IMR-90 (cell line): ENCODE measurements around the gene GABRD.

Source experiments
- BHLHE40 ChIP-seq: fragments of 150-350 bp; IDR thresholded peaks from 2 replicates; pipeline ENCODE4 v1.6.1; 2016; ENCODE audit warnings: mild to moderate bottlenecking, low read depth, low read length
- CEBPB ChIP-seq: IDR thresholded peaks from 2 replicates; pipeline ENCODE4 v1.6.1; 2012; ENCODE audit warnings: low read depth, low read length, improper control_type of control experiment
- CHD1 ChIP-seq: IDR thresholded peaks from 2 replicates; pipeline ENCODE4 v1.6.1; 2012; ENCODE audit warnings: low read depth, low read length, improper control_type of control experiment
- FOS ChIP-seq: fragments of 150-350 bp; IDR thresholded peaks from 2 replicates; pipeline ENCODE4 v1.6.1; 2016; ENCODE audit warnings: low read depth, low read length
- MAFK ChIP-seq: IDR thresholded peaks from 2 replicates; pipeline ENCODE4 v1.6.1; 2012; ENCODE audit warnings: low read depth, low read length, improper control_type of control experiment
- MXI1 ChIP-seq: IDR thresholded peaks from 2 replicates; pipeline ENCODE4 v1.6.1; 2012; ENCODE audit warnings: low read depth, mild to moderate bottlenecking, low read length, moderate library complexity, borderline replicate concordance
- POLR2A ChIP-seq: IDR thresholded peaks from 2 replicates; pipeline ENCODE4 v1.6.1; 2012; ENCODE audit warnings: mild to moderate bottlenecking, low read depth, low read length
- RAD21 ChIP-seq: IDR thresholded peaks from 2 replicates; pipeline ENCODE4 v1.6.1; 2012; ENCODE audit warnings: low read length, improper control_type of control experiment
- RCOR1 ChIP-seq: IDR thresholded peaks from 2 replicates; pipeline ENCODE4 v1.6.1; 2012; ENCODE audit warnings: mild to moderate bottlenecking, low read length, improper control_type of control experiment; ENCODE audit not compliant: insufficient replicate concordance
- RFX5 ChIP-seq: IDR thresholded peaks from 2 replicates; pipeline ENCODE4 v1.8.0; 2012; ENCODE audit warnings: low read depth, mild to moderate bottlenecking, low read length, moderate library complexity
- SMC3 ChIP-seq: fragments of 150-350 bp; IDR thresholded peaks from 2 replicates; pipeline ENCODE4 v1.6.1; 2016; ENCODE audit warnings: low read depth, mild to moderate bottlenecking, antibody characterized with exemption, low read length, moderate library complexity
- TF ChIP-seq, protein P1 (sequence below): conservative IDR thresholded peaks from 2 replicates; pipeline ENCODE4 v1.5.1; 2012; ENCODE audit warnings: mild to moderate bottlenecking, low read depth, low read length, improper control_type of control experiment
- TF ChIP-seq, protein P2 (sequence below): fragments of 150-350 bp; IDR thresholded peaks from 2 replicates; pipeline ENCODE4 v1.6.1; 2017; ENCODE audit warnings: mild to moderate bottlenecking, antibody characterized with exemption, low read length, low read depth
- TF ChIP-seq, protein P3 (sequence below): fragments of 150-350 bp; IDR thresholded peaks from 2 replicates; pipeline ENCODE4 v1.6.1; 2016; ENCODE audit warnings: low read depth, mild to moderate bottlenecking, low read length, moderate library complexity, borderline replicate concordance

DNA sequence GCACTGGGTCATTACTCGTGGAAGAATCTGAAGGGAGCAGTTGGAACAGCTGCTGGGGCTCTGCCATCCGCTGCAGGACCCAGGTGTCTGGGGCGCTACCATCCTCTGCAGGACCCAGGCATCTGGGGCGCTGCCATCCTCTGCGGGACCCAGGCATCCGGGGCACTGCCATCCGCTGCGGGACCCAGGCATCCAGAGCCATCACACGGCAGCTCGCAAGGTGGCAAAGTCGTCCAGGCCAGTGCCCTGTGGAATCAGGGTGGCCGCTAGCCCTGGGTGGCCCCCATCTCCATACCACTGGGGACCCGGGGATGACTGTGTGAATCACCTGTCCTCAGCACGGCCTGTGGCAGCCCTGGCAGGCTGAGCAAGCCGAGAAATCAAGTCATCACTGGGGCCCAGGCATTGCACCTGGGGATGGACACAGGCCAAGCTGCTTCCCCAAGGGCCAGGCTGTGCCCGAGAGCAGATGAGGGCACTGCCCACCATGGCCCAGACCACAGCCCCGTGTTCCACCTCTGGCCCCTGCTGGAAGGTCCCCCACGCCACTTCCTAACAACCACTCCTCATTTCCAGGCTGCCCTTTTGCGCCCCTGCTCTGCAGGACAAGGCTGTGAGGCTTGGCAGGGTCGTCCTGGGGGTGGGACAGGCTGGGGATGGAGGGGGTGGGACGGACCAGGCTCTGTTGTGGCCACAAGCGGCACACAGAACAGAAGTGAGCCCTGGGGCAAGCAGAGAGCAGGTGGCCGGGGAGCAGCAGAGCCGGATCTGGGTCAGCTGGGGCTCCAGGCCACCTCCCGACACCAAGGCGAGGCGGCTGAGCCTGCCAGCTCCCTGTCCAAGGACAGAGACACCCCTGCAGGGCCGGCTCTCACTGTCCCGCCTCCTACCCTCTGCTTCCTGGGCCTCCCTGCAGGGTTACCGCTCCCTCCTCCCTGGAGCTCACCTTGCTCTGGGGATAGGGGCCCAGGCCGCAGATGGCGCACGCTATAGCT, 12.7 kb downstream of the GABRD start:
- TF ChIP-seq, protein P1, sequence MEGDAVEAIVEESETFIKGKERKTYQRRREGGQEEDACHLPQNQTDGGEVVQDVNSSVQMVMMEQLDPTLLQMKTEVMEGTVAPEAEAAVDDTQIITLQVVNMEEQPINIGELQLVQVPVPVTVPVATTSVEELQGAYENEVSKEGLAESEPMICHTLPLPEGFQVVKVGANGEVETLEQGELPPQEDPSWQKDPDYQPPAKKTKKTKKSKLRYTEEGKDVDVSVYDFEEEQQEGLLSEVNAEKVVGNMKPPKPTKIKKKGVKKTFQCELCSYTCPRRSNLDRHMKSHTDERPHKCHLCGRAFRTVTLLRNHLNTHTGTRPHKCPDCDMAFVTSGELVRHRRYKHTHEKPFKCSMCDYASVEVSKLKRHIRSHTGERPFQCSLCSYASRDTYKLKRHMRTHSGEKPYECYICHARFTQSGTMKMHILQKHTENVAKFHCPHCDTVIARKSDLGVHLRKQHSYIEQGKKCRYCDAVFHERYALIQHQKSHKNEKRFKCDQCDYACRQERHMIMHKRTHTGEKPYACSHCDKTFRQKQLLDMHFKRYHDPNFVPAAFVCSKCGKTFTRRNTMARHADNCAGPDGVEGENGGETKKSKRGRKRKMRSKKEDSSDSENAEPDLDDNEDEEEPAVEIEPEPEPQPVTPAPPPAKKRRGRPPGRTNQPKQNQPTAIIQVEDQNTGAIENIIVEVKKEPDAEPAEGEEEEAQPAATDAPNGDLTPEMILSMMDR = no peak
- TF ChIP-seq POLR2A (no peak), SMC3 (no peak), CHD1 (no peak), BHLHE40 (no peak), RFX5 (no peak), MAFK (no peak), FOS (no peak), RAD21 (no peak), RCOR1 (no peak), MXI1 (no peak), CEBPB (no peak)
- TF ChIP-seq, protein P2, sequence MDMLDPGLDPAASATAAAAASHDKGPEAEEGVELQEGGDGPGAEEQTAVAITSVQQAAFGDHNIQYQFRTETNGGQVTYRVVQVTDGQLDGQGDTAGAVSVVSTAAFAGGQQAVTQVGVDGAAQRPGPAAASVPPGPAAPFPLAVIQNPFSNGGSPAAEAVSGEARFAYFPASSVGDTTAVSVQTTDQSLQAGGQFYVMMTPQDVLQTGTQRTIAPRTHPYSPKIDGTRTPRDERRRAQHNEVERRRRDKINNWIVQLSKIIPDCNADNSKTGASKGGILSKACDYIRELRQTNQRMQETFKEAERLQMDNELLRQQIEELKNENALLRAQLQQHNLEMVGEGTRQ = no peak
- TF ChIP-seq, protein P3, sequence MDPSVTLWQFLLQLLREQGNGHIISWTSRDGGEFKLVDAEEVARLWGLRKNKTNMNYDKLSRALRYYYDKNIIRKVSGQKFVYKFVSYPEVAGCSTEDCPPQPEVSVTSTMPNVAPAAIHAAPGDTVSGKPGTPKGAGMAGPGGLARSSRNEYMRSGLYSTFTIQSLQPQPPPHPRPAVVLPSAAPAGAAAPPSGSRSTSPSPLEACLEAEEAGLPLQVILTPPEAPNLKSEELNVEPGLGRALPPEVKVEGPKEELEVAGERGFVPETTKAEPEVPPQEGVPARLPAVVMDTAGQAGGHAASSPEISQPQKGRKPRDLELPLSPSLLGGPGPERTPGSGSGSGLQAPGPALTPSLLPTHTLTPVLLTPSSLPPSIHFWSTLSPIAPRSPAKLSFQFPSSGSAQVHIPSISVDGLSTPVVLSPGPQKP = no peak
